GM23338 (cell line): ENCODE data around the gene SUSD4. TPM values are rescaled to one million over a fixed set of nuclear protein-coding genes. Genes with fewer than 3 reads are reported as not detected.

ENCODE experiments used
- ATAC-seq: fragments of 200-7000 bp; cut with Tn5 transposase; 3 replicates; pipeline ENCODE4 v1.9.1; 2020
- DNase-seq: peaks from one replicate; pipeline ENCODE4 v3.0.0-alpha.2; 2015; ENCODE audit warnings: low spot score
- H2AFZ ChIP-seq: fragments of 200-600 bp; sonication (generic); 2 replicates; pipeline ENCODE4 v1.8.0; 2016; ENCODE audit warnings: antibody characterized with exemption, mild to moderate bottlenecking, moderate library complexity
- H3F3A ChIP-seq: fragments of 200-600 bp; sonication (generic); replicated peaks from 2 replicates; pipeline ENCODE4 v1.8.0; 2017; ENCODE audit warnings: antibody characterized with exemption, mixed run types, low read depth
- H3K27ac ChIP-seq: fragments of 200-600 bp; sonication (generic); 2 replicates; pipeline ENCODE4 v1.6.1; 2016; ENCODE audit warnings: low read depth
- H3K27me3 ChIP-seq: fragments of 200-600 bp; sonication (generic); 2 replicates; pipeline ENCODE4 v1.8.0; 2016; ENCODE audit warnings: mild to moderate bottlenecking, mixed run types, moderate library complexity; ENCODE audit not compliant: insufficient read depth
- H3K36me3 ChIP-seq: fragments of 200-600 bp; sonication (generic); 2 replicates; pipeline ENCODE4 v1.8.0; 2016; ENCODE audit warnings: mild to moderate bottlenecking; ENCODE audit not compliant: insufficient read depth
- H3K4me1 ChIP-seq: fragments of 200-600 bp; sonication (generic); 2 replicates; pipeline ENCODE4 v1.8.0; 2016; ENCODE audit warnings: mild to moderate bottlenecking, moderate library complexity; ENCODE audit not compliant: insufficient read depth
- H3K4me2 ChIP-seq: fragments of 200-600 bp; sonication (generic); 2 replicates; pipeline ENCODE4 v1.7.1; 2017; ENCODE audit warnings: mixed run types
- H3K4me3 ChIP-seq: fragments of 200-600 bp; sonication (generic); 2 replicates; pipeline ENCODE4 v1.6.1; 2016; ENCODE audit warnings: mixed run types
- H3K79me2 ChIP-seq: fragments of 200-600 bp; sonication (generic); replicated peaks from 2 replicates; pipeline ENCODE4 v1.8.0; 2017; ENCODE audit warnings: mild to moderate bottlenecking; ENCODE audit not compliant: insufficient read depth
- H3K9me2 ChIP-seq: fragments of 200-600 bp; sonication (generic); 2 replicates; pipeline ENCODE4 v1.8.0; 2017; ENCODE audit not compliant: insufficient read depth
- H4K20me1 ChIP-seq: fragments of 200-600 bp; sonication (generic); replicated peaks from 2 replicates; pipeline ENCODE4 v1.8.0; 2017; ENCODE audit warnings: mild to moderate bottlenecking; ENCODE audit not compliant: insufficient read depth
- H3K27ac Mint-ChIP-seq: 2 replicates; pipeline ENCODE4 v1.8.0; 2020; ENCODE audit warnings: inconsistent platforms, mild to moderate bottlenecking, moderate library complexity, mixed read lengths
- H3K27me3 Mint-ChIP-seq: 3 replicates; pipeline ENCODE4 v1.8.0; 2022; ENCODE audit warnings: low read depth, mild to moderate bottlenecking, moderate library complexity, mixed read lengths, inconsistent platforms; ENCODE audit not compliant: insufficient read depth, poor library complexity
- H3K36me3 Mint-ChIP-seq: 3 replicates; pipeline ENCODE4 v1.8.0; 2021; ENCODE audit warnings: low read depth, mild to moderate bottlenecking, inconsistent platforms, moderate library complexity, mixed read lengths
- H3K4me1 Mint-ChIP-seq: 3 replicates; pipeline ENCODE4 v1.8.0; 2020; ENCODE audit warnings: mild to moderate bottlenecking, inconsistent platforms, mixed read lengths
- H3K4me3 Mint-ChIP-seq: 3 replicates; pipeline ENCODE4 v1.8.0; 2021; ENCODE audit warnings: moderate library complexity, mild to moderate bottlenecking, inconsistent platforms, mixed read lengths
- H3K9me3 Mint-ChIP-seq: 3 replicates; pipeline ENCODE4 v1.8.0; 2020; ENCODE audit warnings: moderate library complexity, mild to moderate bottlenecking, inconsistent platforms, mixed read lengths
- CREB1 ChIP-seq: fragments of 250-450 bp; sonication (Bioruptor Pico); IDR thresholded peaks from 2 replicates; pipeline ENCODE4 v1.5.0; 2020; ENCODE audit warnings: low read depth, mild to moderate bottlenecking, moderate library complexity
- EZH2 ChIP-seq: fragments of 200-600 bp; sonication (generic); IDR thresholded peaks from one replicate; pipeline ENCODE4 v1.8.0; 2017; ENCODE audit warnings: antibody characterized with exemption, mild to moderate bottlenecking, low read depth; ENCODE audit not compliant: unreplicated experiment
- JUNB ChIP-seq: IDR thresholded peaks from one replicate; pipeline ENCODE4 v1.6.1; 2016; ENCODE audit warnings: antibody characterized with exemption; ENCODE audit not compliant: unreplicated experiment
- NANOG ChIP-seq: IDR thresholded peaks from 2 replicates; pipeline ENCODE4 v1.6.1; 2016; ENCODE audit warnings: antibody characterized with exemption, borderline replicate concordance
- STAT1 ChIP-seq: IDR thresholded peaks from one replicate; pipeline ENCODE4 v1.6.1; 2016; ENCODE audit warnings: antibody characterized with exemption; ENCODE audit not compliant: unreplicated experiment
- ZNF331 ChIP-seq: fragments of 250-450 bp; sonication (Bioruptor Pico); IDR thresholded peaks from 2 replicates; pipeline ENCODE4 v1.5.0; 2020; ENCODE audit warnings: low read depth, mild to moderate bottlenecking, moderate library complexity
- polyA plus RNA-seq: library from polyadenylated mRNA; unstranded; fragments of >200 nt; fragmentation: Nextera tagmentation; extraction: Ambion mirVana; gene quantifications from 2 replicates; pipeline ENCODE4 v1.2.1, GENCODE V29; 2016
- total RNA-seq: library from RNA; depleted of rRNA; stranded (reverse); fragments of >200 nt; shearing (Covaris generic); gene quantifications from 2 replicates; pipeline ENCODE4 v1.2.3, GENCODE V29; 2014
- TF ChIP-seq, protein P1 (sequence below), 2 experiments: fragments of 200-600 bp in 1 of 2; sonication (generic) in 1 of 2; conservative IDR thresholded peaks; 2 replicates each; pipeline versions ENCODE4 v1.5.1 to v1.6.1; 2016 to 2017; ENCODE audit warnings: antibody characterized with exemption in 2 of 2, low read depth in 2 of 2, mild to moderate bottlenecking in 2 of 2, moderate library complexity in 1 of 2
- TF ChIP-seq, protein P2 (sequence below): IDR thresholded peaks from one replicate; pipeline ENCODE4 v1.6.1; 2018; ENCODE audit warnings: antibody characterized with exemption; ENCODE audit not compliant: unreplicated experiment
- TF ChIP-seq, protein P3 (sequence below): IDR thresholded peaks from 2 replicates; pipeline ENCODE4 v1.6.1; 2016; ENCODE audit warnings: antibody characterized with exemption
- TF ChIP-seq, protein P4 (sequence below): fragments of 250-450 bp; sonication (Bioruptor Pico); IDR thresholded peaks from 2 replicates; pipeline ENCODE4 v1.5.0; 2020; ENCODE audit warnings: mild to moderate bottlenecking, moderate library complexity

SUSD4 gene
- total and polyA plus RNA-seq, 2 experiments from 2014 or later = 2.3 to 3.6 TPM

DNA sequence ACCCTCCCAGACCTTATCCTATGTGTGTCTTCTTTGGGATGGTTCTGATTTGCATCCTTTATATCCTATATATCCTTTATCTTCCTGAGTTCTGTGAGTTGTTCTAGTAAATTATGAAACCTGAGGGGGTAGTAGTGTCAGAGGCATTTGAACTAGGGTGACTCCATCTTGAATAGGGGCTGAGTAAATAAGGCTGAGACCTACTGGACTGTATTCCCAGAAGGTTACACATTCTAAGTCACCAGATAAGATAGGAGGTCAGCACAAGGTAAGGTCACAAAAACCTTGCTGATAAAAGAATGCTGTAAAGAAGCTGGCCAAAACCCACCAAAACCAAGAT is 50.6 kb downstream of the SUSD4 start:
- H3K27me3 Mint-ChIP-seq = peaks cover 2% of the 10 kb centered on the region
- DNase-seq (no peak), ATAC-seq (no peak)
- H3K36me3 Mint-ChIP-seq = no peaks in the 10 kb centered on the region
- no peak overlapping the region for H3K4me2 ChIP-seq
- no peak overlapping the region for H3K27ac ChIP-seq
- H3K27ac Mint-ChIP-seq = no peak overlapping the region
- no peaks in the 10 kb centered on the region for H3K36me3 ChIP-seq
- TF ChIP-seq ZNF331 (CRISPR knock-in tag) (no peak), EZH2 (no peak), STAT1 (no peak), CREB1 (no peak), JUNB (no peak), NANOG (no peak)
- TF ChIP-seq, protein P1, sequence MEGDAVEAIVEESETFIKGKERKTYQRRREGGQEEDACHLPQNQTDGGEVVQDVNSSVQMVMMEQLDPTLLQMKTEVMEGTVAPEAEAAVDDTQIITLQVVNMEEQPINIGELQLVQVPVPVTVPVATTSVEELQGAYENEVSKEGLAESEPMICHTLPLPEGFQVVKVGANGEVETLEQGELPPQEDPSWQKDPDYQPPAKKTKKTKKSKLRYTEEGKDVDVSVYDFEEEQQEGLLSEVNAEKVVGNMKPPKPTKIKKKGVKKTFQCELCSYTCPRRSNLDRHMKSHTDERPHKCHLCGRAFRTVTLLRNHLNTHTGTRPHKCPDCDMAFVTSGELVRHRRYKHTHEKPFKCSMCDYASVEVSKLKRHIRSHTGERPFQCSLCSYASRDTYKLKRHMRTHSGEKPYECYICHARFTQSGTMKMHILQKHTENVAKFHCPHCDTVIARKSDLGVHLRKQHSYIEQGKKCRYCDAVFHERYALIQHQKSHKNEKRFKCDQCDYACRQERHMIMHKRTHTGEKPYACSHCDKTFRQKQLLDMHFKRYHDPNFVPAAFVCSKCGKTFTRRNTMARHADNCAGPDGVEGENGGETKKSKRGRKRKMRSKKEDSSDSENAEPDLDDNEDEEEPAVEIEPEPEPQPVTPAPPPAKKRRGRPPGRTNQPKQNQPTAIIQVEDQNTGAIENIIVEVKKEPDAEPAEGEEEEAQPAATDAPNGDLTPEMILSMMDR (conservative IDR thresholded peaks at IDR 0.05; ENCODE audit: low read depth in 2 of 2) = no peak
- TF ChIP-seq, protein P2, sequence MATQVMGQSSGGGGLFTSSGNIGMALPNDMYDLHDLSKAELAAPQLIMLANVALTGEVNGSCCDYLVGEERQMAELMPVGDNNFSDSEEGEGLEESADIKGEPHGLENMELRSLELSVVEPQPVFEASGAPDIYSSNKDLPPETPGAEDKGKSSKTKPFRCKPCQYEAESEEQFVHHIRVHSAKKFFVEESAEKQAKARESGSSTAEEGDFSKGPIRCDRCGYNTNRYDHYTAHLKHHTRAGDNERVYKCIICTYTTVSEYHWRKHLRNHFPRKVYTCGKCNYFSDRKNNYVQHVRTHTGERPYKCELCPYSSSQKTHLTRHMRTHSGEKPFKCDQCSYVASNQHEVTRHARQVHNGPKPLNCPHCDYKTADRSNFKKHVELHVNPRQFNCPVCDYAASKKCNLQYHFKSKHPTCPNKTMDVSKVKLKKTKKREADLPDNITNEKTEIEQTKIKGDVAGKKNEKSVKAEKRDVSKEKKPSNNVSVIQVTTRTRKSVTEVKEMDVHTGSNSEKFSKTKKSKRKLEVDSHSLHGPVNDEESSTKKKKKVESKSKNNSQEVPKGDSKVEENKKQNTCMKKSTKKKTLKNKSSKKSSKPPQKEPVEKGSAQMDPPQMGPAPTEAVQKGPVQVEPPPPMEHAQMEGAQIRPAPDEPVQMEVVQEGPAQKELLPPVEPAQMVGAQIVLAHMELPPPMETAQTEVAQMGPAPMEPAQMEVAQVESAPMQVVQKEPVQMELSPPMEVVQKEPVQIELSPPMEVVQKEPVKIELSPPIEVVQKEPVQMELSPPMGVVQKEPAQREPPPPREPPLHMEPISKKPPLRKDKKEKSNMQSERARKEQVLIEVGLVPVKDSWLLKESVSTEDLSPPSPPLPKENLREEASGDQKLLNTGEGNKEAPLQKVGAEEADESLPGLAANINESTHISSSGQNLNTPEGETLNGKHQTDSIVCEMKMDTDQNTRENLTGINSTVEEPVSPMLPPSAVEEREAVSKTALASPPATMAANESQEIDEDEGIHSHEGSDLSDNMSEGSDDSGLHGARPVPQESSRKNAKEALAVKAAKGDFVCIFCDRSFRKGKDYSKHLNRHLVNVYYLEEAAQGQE = no peak
- TF ChIP-seq, protein P3, sequence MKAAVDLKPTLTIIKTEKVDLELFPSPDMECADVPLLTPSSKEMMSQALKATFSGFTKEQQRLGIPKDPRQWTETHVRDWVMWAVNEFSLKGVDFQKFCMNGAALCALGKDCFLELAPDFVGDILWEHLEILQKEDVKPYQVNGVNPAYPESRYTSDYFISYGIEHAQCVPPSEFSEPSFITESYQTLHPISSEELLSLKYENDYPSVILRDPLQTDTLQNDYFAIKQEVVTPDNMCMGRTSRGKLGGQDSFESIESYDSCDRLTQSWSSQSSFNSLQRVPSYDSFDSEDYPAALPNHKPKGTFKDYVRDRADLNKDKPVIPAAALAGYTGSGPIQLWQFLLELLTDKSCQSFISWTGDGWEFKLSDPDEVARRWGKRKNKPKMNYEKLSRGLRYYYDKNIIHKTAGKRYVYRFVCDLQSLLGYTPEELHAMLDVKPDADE = no peak
- TF ChIP-seq, protein P4, sequence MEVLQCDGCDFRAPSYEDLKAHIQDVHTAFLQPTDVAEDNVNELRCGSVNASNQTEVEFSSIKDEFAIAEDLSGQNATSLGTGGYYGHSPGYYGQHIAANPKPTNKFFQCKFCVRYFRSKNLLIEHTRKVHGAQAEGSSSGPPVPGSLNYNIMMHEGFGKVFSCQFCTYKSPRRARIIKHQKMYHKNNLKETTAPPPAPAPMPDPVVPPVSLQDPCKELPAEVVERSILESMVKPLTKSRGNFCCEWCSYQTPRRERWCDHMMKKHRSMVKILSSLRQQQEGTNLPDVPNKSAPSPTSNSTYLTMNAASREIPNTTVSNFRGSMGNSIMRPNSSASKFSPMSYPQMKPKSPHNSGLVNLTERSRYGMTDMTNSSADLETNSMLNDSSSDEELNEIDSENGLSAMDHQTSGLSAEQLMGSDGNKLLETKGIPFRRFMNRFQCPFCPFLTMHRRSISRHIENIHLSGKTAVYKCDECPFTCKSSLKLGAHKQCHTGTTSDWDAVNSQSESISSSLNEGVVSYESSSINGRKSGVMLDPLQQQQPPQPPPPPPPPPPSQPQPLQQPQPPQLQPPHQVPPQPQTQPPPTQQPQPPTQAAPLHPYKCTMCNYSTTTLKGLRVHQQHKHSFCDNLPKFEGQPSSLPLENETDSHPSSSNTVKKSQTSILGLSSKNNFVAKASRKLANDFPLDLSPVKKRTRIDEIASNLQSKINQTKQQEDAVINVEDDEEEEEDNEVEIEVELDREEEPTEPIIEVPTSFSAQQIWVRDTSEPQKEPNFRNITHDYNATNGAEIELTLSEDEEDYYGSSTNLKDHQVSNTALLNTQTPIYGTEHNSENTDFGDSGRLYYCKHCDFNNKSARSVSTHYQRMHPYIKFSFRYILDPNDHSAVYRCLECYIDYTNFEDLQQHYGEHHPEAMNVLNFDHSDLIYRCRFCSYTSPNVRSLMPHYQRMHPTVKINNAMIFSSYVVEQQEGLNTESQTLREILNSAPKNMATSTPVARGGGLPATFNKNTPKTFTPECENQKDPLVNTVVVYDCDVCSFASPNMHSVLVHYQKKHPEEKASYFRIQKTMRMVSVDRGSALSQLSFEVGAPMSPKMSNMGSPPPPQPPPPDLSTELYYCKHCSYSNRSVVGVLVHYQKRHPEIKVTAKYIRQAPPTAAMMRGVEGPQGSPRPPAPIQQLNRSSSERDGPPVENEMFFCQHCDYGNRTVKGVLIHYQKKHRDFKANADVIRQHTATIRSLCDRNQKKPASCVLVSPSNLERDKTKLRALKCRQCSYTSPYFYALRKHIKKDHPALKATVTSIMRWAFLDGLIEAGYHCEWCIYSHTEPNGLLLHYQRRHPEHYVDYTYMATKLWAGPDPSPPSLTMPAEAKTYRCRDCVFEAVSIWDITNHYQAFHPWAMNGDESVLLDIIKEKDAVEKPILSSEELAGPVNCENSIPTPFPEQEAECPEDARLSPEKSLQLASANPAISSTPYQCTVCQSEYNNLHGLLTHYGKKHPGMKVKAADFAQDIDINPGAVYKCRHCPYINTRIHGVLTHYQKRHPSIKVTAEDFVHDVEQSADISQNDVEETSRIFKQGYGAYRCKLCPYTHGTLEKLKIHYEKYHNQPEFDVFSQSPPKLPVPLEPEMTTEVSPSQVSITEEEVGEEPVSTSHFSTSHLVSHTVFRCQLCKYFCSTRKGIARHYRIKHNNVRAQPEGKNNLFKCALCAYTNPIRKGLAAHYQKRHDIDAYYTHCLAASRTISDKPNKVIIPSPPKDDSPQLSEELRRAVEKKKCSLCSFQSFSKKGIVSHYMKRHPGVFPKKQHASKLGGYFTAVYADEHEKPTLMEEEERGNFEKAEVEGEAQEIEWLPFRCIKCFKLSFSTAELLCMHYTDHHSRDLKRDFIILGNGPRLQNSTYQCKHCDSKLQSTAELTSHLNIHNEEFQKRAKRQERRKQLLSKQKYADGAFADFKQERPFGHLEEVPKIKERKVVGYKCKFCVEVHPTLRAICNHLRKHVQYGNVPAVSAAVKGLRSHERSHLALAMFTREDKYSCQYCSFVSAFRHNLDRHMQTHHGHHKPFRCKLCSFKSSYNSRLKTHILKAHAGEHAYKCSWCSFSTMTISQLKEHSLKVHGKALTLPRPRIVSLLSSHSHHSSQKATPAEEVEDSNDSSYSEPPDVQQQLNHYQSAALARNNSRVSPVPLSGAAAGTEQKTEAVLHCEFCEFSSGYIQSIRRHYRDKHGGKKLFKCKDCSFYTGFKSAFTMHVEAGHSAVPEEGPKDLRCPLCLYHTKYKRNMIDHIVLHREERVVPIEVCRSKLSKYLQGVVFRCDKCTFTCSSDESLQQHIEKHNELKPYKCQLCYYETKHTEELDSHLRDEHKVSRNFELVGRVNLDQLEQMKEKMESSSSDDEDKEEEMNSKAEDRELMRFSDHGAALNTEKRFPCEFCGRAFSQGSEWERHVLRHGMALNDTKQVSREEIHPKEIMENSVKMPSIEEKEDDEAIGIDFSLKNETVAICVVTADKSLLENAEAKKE (CRISPR knock-in tag) = no peak
- peaks cover 14% of the 10 kb centered on the region for H3K9me2 ChIP-seq
- no peak overlapping the region for H2AFZ ChIP-seq
- no peaks in the 10 kb centered on the region for H4K20me1 ChIP-seq
- no peaks in the 10 kb centered on the region for H3K79me2 ChIP-seq
- no peaks in the 10 kb centered on the region; the same call in 2 of the 3 replicates for H3K9me3 Mint-ChIP-seq
- no peak overlapping the region for H3K4me3 Mint-ChIP-seq
- peaks cover 7% of the 10 kb centered on the region for H3K4me1 Mint-ChIP-seq
- H3K4me3 ChIP-seq = no peak overlapping the region
- no peaks in the 10 kb centered on the region; the same call in 1 of the 2 replicates for H3K4me1 ChIP-seq
- no peaks in the 10 kb centered on the region for H3K27me3 ChIP-seq
- no peaks in the 10 kb centered on the region for H3F3A ChIP-seq
